Osteocyte (in vitro differentiated cells): Measurements from ENCODE around the gene SAC3D1. TPM values are rescaled to one million over a fixed set of nuclear protein-coding genes. Genes with fewer than 3 reads are reported as not detected.
"Not testable (repeated sequence)": the region's sequence is repeated elsewhere in the genome, so short reads cannot be mapped to it uniquely, and the experiment has no call there.

Experiments
- DNase-seq: peaks from one replicate; pipeline ENCODE4 v3.0.0; 2021; ENCODE audit warnings: mixed read lengths; ENCODE audit not compliant: unreplicated experiment; ENCODE audit errors: extremely low spot score
- H3K27ac Mint-ChIP-seq: one replicate; pipeline ENCODE4 v1.8.0; 2021; ENCODE audit warnings: mild to moderate bottlenecking, mixed read lengths; ENCODE audit not compliant: unreplicated experiment
- H3K27me3 Mint-ChIP-seq: one replicate; pipeline ENCODE4 v1.8.0; 2021; ENCODE audit warnings: mixed read lengths; ENCODE audit not compliant: unreplicated experiment
- H3K36me3 Mint-ChIP-seq: one replicate; pipeline ENCODE4 v1.8.0; 2021; ENCODE audit warnings: mixed read lengths; ENCODE audit not compliant: unreplicated experiment
- H3K4me1 Mint-ChIP-seq: one replicate; pipeline ENCODE4 v1.8.0; 2021; ENCODE audit warnings: mixed read lengths; ENCODE audit not compliant: unreplicated experiment
- H3K4me3 Mint-ChIP-seq: one replicate; pipeline ENCODE4 v1.8.0; 2021; ENCODE audit warnings: mild to moderate bottlenecking, moderate library complexity, mixed read lengths; ENCODE audit not compliant: unreplicated experiment
- H3K9me3 Mint-ChIP-seq: one replicate; pipeline ENCODE4 v1.8.0; 2021; ENCODE audit warnings: mixed read lengths; ENCODE audit not compliant: unreplicated experiment
- CTCF ChIP-seq: fragments of 200-600 bp; sonication (generic); IDR thresholded peaks from 2 replicates; pipeline ENCODE4 v1.5.0; 2021; ENCODE audit warnings: antibody characterized with exemption, mild to moderate bottlenecking, moderate library complexity
- total RNA-seq: library from RNA; stranded (reverse); gene quantifications from 2 replicates; pipeline ENCODE4 v1.2.1, GENCODE V29; 2021

SAC3D1 gene
- total RNA-seq, 1 donor from 2014 or later = 15.0 TPM

DNA sequence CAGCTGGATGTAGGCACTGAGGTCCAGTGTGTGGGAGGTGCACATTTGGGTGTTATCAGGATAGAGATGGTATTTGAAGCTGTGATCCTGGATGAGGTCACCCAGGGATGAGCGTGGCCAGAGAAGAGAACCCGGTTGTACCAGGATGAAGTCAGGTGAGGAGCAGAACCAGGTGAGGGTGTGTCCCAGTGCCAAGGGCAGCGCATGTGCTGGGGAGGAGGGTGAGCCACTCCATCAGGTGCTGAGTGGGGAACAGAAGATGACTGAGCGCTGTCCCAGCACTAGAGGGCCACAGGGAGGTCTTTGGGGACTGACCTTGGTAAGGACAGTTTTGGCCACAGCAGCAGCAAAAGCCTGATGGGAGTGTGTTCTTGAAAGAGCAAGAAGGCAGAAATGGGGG, 24.3 kb upstream of the SAC3D1 start:
- no peaks in the 10 kb centered on the region for H3K9me3 Mint-ChIP-seq

GRCh38 chr11:65017937-65018336, 23.1 kb upstream of the SAC3D1 start:
- no peak overlapping the region for H3K27ac Mint-ChIP-seq
- H3K9me3 Mint-ChIP-seq = no peaks in the 10 kb centered on the region
- no peak for DNase-seq
- peaks cover 12% of the 10 kb centered on the region for H3K36me3 Mint-ChIP-seq
- H3K4me1 Mint-ChIP-seq = peaks cover 11% of the 10 kb centered on the region
- H3K27me3 Mint-ChIP-seq = no peaks in the 10 kb centered on the region
- H3K4me3 Mint-ChIP-seq = no peak overlapping the region
- no peak for TF ChIP-seq CTCF

More for the DNA sequence above, 24.3 kb upstream of the SAC3D1 start:
- no peaks in the 10 kb centered on the region for H3K27me3 Mint-ChIP-seq
- no peak for TF ChIP-seq CTCF
- no peak for DNase-seq
- no peak overlapping the region for H3K27ac Mint-ChIP-seq
- H3K4me3 Mint-ChIP-seq = no peak overlapping the region
- H3K36me3 Mint-ChIP-seq = peaks cover 12% of the 10 kb centered on the region
- peaks cover 11% of the 10 kb centered on the region for H3K4me1 Mint-ChIP-seq

DNA sequence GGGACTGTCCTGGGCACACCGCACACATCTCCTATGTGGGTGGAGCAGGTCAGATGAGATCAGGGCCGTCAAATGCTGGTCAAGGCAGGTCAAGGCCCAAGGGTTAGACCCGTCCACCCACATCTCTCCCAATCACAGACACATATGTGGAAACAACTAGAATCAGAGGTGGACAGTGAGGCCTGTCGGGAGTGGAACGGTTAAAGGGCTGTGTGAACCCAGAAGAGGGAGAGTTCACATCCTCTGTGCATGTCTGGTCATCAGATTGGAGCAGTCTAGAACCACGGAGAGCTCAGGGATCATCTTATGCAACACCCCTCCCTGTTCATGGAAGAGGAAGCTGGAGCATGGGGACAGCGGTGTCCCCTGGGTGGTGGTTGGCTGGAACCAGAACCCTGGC, 21.2 kb upstream of the SAC3D1 start:
- no peak for DNase-seq
- Mint-ChIP-seq H3K36me3 (peaks cover 12% of the 10 kb centered on the region), H3K27me3 (no peaks in the 10 kb centered on the region), H3K9me3 (no peaks in the 10 kb centered on the region), H3K4me1 (peaks cover 4% of the 10 kb centered on the region), H3K27ac (no peak overlapping the region), H3K4me3 (no peak overlapping the region)
- TF ChIP-seq CTCF = no peak

- no peak for TF ChIP-seq CTCF
- Mint-ChIP-seq H3K4me3 (no peak overlapping the region), H3K9me3 (no peaks in the 10 kb centered on the region), H3K36me3 (peaks cover 12% of the 10 kb centered on the region), H3K27me3 (no peaks in the 10 kb centered on the region), H3K4me1 (no peaks in the 10 kb centered on the region), H3K27ac (no peak overlapping the region)
- DNase-seq = no peak
These were observed 20.0 kb upstream of the SAC3D1 start for GRCh38 chr11:65021003-65021402.

GRCh38 chr11:65021509-65021908, 19.5 kb upstream of the SAC3D1 start:
- no peak for DNase-seq
- H3K27ac Mint-ChIP-seq = no peak overlapping the region
- H3K4me3 Mint-ChIP-seq = no peak overlapping the region
- TF ChIP-seq CTCF = no peak
- no peaks in the 10 kb centered on the region for H3K27me3 Mint-ChIP-seq
- H3K36me3 Mint-ChIP-seq = peaks cover 9% of the 10 kb centered on the region
- H3K4me1 Mint-ChIP-seq = no peaks in the 10 kb centered on the region
- H3K9me3 Mint-ChIP-seq = no peaks in the 10 kb centered on the region

DNA sequence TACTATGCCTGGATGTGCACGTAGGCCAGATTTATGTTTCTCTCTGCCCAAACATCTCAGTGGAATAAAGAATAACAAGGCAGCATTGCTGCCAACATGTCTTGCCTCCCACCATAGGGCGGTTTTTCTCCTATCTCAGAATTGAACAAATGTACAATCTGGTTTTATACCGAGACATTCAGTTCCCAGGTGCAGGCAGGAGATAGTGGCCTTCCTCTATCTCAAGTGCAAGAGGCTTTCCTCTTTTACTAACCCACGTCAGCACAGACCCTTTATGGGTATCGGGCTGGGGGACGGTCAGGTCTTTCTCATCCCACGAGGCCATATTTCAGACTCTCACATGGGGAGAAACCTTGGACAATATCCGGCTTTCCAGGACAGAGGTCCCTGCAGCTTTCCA, 17.5 kb upstream of the SAC3D1 start:
- not testable (repeated sequence) for H3K27ac Mint-ChIP-seq, H3K36me3 Mint-ChIP-seq, H3K4me3 Mint-ChIP-seq, H3K9me3 Mint-ChIP-seq, DNase-seq, H3K27me3 Mint-ChIP-seq
- peaks cover 12% of the 10 kb centered on the region for H3K4me1 Mint-ChIP-seq
